IMR-90 (cell line): ENCODE measurements around the gene VSX2.

Experiments used
- CEBPB ChIP-seq: IDR thresholded peaks from 2 replicates; pipeline ENCODE4 v1.6.1; 2012; ENCODE audit warnings: low read depth, low read length, improper control_type of control experiment
- CTCF ChIP-seq: conservative IDR thresholded peaks from 2 replicates; pipeline ENCODE4 v1.5.1; 2012; ENCODE audit warnings: mild to moderate bottlenecking, low read depth, low read length, improper control_type of control experiment
- FOS ChIP-seq: fragments of 150-350 bp; IDR thresholded peaks from 2 replicates; pipeline ENCODE4 v1.6.1; 2016; ENCODE audit warnings: low read depth, low read length
- NFE2L2 ChIP-seq: fragments of 150-350 bp; IDR thresholded peaks from 2 replicates; pipeline ENCODE4 v1.6.1; 2016; ENCODE audit warnings: low read depth, mild to moderate bottlenecking, low read length
- POLR2A ChIP-seq: IDR thresholded peaks from 2 replicates; pipeline ENCODE4 v1.6.1; 2012; ENCODE audit warnings: mild to moderate bottlenecking, low read depth, low read length
- TF ChIP-seq, protein P1 (sequence below): fragments of 150-350 bp; IDR thresholded peaks from 2 replicates; pipeline ENCODE4 v1.6.1; 2017; ENCODE audit warnings: mild to moderate bottlenecking, antibody characterized with exemption, low read length, low read depth

DNA sequence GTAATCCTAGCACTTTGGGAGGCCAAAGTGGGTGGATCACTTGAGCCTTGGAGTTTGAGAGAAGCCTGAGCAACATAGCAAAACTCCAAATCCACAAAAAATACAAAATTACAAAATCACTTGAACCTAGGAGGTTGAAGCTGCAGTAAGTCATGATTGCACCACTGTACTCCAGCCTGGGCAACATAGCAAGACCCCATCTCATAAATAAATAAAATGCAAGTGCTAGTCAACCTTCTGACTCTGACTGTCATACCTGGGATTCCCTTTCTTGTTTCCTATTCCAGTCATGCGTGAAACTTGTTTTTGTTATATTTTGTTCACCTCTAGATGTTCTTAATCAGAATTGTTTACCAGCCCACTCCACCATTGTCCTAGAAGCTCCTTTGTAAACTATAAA lies 32.1 kb downstream of the VSX2 start:
- TF ChIP-seq CEBPB (no peak), CTCF (no peak), NFE2L2 (no peak), POLR2A (no peak), FOS (no peak)
- TF ChIP-seq, protein P1, sequence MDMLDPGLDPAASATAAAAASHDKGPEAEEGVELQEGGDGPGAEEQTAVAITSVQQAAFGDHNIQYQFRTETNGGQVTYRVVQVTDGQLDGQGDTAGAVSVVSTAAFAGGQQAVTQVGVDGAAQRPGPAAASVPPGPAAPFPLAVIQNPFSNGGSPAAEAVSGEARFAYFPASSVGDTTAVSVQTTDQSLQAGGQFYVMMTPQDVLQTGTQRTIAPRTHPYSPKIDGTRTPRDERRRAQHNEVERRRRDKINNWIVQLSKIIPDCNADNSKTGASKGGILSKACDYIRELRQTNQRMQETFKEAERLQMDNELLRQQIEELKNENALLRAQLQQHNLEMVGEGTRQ, result no peak
